GM12892 (cell line): ENCODE results near the gene CCDC182.

Experiments
- DNase-seq: peaks from one replicate; pipeline ENCODE4 v3.0.0; 2011; ENCODE audit not compliant: insufficient read length
- FAIRE-seq: peaks from 2 replicates; lab custom pipeline; 2011; peaks lifted over from hg19 to GRCh38; lab: Jason Lieb, UNC
- POLR2A ChIP-seq: IDR thresholded peaks from 2 replicates; pipeline ENCODE4 v1.6.1; 2011; ENCODE audit warnings: low read depth, low read length, control low read depth
- POLR2AphosphoS5 ChIP-seq: IDR thresholded peaks from 2 replicates; pipeline ENCODE4 v1.6.1; 2011; ENCODE audit warnings: low read depth, low read length, control low read depth
- TAF1 ChIP-seq: IDR thresholded peaks from 2 replicates; pipeline ENCODE4 v1.6.1; 2011; ENCODE audit warnings: low read depth, mild to moderate bottlenecking, control low read depth, low read length, borderline replicate concordance

Gene CCDC182

DNA sequence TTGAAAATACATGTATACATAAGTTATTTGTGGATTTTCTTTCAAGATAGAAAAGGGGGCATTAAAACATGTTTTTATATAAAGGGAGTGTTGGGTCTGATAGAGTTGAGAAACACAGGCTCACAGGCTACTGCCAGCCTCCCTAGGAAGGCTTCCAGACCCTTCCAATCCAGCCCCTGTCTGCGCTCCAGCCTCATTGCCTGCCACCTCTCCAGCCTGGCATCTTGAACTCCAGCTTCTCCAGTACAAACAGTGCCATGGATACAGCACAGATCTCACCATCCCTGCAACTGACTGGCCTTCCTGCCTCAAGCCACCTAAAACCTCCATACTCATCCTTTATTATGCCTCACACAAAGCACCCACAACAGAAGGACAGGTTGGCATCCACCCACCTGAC is 40.7 kb downstream of the CCDC182 start:
- DNase-seq (no peak), FAIRE-seq (no peak)
- TF ChIP-seq POLR2A, result no peak
- no peak for TF ChIP-seq TAF1
- no peak for TF ChIP-seq POLR2AphosphoS5

DNA sequence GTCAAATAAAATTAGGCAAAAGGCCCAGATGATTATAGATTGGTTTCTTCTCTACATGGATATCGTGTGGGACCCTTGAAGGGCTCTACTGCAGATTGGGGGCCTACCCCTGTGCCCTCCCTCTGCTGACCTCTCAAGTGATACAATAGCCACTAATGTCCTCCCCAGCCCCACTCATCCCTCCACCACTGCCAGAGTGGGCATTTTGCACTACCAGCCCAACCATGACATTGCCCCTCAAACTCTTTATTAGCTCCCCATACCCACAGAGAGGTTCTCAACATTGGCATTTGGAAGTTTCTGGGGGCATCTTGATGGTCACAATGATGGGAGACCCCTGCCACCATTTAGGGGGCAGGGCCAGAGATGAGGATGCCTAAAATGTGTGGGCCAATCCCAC is 41.8 kb downstream of the CCDC182 start:
- no peak for FAIRE-seq
- DNase-seq, result no peak

DNA sequence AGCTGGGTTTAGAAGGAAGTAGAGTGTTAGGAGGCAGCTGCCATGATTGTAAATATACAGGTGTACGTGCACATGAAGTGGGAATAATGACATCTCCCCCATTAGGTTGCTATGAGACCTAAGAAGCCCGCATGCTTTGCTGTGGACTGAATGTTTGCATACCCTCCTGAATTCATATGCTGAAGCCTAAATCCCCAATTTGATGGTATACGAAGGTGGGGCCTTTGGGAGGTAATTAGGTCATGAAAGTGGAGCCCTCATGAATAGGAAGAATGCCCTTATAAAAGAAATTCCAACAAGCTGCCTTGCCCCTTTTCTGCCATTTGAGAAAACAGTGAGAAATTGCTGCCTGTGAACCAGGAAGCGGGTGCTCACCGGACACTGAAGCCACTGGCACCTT is 44.0 kb downstream of the CCDC182 start:
- no peak for TF ChIP-seq POLR2AphosphoS5
- TF ChIP-seq TAF1, result no peak
- no peak for TF ChIP-seq POLR2A
- no peak for DNase-seq
- no peak for FAIRE-seq

More for the DNA sequence above, 41.8 kb downstream of the CCDC182 start:
- TF ChIP-seq POLR2A (no peak), POLR2AphosphoS5 (no peak), TAF1 (no peak)

DNA sequence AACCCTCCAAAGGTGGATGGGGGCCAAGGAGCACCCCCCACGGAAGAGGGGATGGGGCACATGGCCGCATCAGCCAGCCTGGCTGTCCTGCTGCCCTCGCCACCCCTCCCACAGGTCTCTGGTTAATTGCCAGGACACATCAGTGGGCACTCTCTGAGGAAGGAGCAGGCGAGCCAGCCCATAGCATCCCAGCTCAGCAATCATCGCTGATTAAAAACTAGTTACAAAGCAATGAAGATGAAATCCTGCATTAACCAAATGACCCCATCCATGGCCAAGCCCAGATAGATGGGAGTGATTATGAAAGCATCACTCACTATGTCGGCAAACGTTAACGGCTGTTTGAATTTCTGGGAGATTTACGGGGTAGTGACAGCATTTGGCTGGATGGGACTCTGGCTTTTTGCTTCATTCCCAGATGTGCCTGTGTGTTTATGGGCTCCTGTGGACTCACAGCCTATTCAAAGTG is 45.3 kb downstream of the CCDC182 start:
- TF ChIP-seq POLR2A, result no peak
- no peak for TF ChIP-seq POLR2AphosphoS5
- TF ChIP-seq TAF1, result no peak
- FAIRE-seq (no peak), DNase-seq (no peak)

DNA sequence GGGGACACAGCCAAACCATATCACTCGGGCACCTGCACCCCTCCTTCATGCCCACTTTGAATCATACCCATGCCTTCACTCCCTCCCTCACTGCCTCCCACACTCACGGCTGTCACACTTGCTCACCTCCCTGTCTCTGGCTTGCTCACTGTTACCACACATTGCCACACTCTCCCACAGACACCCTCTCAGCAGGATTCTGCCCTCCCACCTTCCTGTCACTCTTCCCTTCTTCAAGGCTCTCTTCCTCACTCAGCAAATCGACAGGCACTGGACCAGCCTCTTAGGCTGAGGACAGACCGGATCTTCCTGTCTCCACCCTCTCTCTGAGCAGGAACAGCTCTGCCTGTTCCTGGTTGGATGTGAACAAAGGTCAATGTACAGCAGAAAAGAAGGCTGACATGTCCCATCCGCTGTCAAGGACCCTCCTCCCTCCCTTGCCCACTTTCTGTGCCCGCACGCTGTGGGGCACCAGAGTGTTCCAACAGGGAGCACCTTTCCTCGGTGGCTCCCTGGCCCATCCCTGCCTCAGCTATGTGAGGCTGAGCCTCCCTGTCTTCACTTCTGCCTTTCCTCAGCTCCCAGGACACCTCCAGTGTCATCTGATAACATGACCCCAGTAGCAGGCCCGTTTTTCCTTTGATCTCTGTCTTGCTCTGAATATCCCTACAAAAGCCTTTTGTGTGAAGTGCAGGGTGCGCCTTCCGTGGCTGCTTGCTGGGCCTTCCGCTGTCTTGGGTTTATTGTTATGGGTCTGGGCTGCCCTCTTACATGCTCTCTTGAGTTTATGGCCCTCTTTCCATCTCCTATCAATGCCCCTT is 47.0 kb downstream of the CCDC182 start:
- no peak for FAIRE-seq
- no peak for TF ChIP-seq POLR2AphosphoS5
- TF ChIP-seq POLR2A, result no peak
- no peak for TF ChIP-seq TAF1
- no peak for DNase-seq

DNA sequence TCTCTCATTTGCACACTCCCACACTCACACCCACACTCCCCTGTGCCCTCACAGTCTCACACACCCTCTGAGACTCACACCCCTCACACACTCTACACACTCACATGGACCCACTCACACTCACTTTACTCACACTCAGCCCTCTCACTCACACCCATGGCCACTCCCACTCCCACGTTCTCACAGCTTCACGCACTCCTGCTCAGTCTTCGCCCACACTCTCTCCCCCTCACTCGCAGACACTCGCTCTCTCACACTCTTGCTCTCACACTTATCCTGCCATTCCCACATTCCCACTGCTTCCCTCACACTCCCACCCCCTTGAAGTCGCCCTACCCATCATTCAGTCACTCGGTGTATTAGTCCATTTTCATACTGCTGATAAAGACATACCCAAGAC is 47.9 kb downstream of the CCDC182 start:
- TF ChIP-seq TAF1 (no peak), POLR2AphosphoS5 (no peak), POLR2A (no peak)
- FAIRE-seq, result no peak
- no peak for DNase-seq

DNA sequence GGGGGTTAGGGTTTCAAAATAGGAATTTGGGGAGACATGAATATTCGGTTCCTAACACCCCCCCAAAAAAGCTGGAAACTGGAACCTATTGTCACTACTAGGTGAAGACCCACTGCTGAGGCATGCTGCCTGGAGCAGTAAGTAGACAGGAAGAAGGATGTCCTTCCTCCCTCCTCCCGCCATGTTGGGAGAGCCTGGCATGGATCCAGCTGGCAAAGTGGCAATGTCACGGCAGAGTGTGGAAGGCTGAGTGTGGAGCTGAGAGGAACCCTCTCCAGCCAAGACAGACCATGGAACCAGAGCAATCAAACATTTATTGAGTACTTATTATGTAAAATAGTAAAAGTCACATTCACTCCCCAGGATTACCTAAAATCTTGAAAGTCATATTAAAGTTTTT is 49.0 kb downstream of the CCDC182 start:
- FAIRE-seq (no peak), DNase-seq (no peak)
- TF ChIP-seq POLR2AphosphoS5 (no peak), TAF1 (no peak), POLR2A (no peak)
